ENCODE data around the gene AOPEP. TPM values are rescaled to one million over a fixed set of nuclear protein-coding genes. Genes with fewer than 3 reads are reported as not detected.

Gene AOPEP
- total RNA-seq, 1 donor from 2014 or later, result 75.3 TPM

GRCh38 chr9:94872083-94872833, 145.8 kb downstream of the AOPEP start:
- peak overlapping the region; percentile 73 for H3K27ac ChIP-seq (ENCODE audit: low read depth, low read length)
- no peak overlapping the region for H2AFZ ChIP-seq (ENCODE audit: low read depth, low read length)
- DNase-seq (ENCODE audit: low read depth) (no peak), FAIRE-seq (peak; percentile 37)
- no peaks in the 10 kb centered on the region for H4K20me1 ChIP-seq (ENCODE audit: insufficient read depth, low read length)
- H3K27me3 ChIP-seq (ENCODE audit: insufficient read depth, low read length), result no peaks in the 10 kb centered on the region
- peaks cover 61% of the 10 kb centered on the region for H3K4me1 ChIP-seq (ENCODE audit: insufficient read depth, low read length)
- Mint-ChIP-seq H3K27me3 (ENCODE audit: low read depth, unreplicated experiment) (no peaks in the 10 kb centered on the region), H3K4me3 (ENCODE audit: unreplicated experiment) (no peak overlapping the region), H3K27ac (ENCODE audit: unreplicated experiment) (no peak overlapping the region), H3K36me3 (ENCODE audit: low read depth, unreplicated experiment) (peaks cover 2% of the 10 kb centered on the region), H3K9me3 (ENCODE audit: unreplicated experiment) (no peaks in the 10 kb centered on the region), H3K4me1 (ENCODE audit: low read depth, unreplicated experiment) (peaks cover 57% of the 10 kb centered on the region)
- H3K9ac ChIP-seq (ENCODE audit: low read length), result peak overlapping the region; percentile 51
- no peak overlapping the region for H3K4me3 ChIP-seq (ENCODE audit: insufficient read depth, low read depth, low read length)
- H3K9me3 ChIP-seq (ENCODE audit: insufficient read depth, low read depth, low read length), result no peaks in the 10 kb centered on the region
- no peaks in the 10 kb centered on the region for H3K79me2 ChIP-seq (ENCODE audit: insufficient read depth, low read length)
- no peaks in the 10 kb centered on the region for H3K36me3 ChIP-seq (ENCODE audit: insufficient read depth, low read length)
- TF ChIP-seq, protein P1, sequence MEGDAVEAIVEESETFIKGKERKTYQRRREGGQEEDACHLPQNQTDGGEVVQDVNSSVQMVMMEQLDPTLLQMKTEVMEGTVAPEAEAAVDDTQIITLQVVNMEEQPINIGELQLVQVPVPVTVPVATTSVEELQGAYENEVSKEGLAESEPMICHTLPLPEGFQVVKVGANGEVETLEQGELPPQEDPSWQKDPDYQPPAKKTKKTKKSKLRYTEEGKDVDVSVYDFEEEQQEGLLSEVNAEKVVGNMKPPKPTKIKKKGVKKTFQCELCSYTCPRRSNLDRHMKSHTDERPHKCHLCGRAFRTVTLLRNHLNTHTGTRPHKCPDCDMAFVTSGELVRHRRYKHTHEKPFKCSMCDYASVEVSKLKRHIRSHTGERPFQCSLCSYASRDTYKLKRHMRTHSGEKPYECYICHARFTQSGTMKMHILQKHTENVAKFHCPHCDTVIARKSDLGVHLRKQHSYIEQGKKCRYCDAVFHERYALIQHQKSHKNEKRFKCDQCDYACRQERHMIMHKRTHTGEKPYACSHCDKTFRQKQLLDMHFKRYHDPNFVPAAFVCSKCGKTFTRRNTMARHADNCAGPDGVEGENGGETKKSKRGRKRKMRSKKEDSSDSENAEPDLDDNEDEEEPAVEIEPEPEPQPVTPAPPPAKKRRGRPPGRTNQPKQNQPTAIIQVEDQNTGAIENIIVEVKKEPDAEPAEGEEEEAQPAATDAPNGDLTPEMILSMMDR (IDR thresholded peaks at IDR 0.05; ENCODE audit: insufficient read depth, low read depth, low read length), result no peak
- TF ChIP-seq EZH2 (IDR thresholded peaks at IDR 0.05; ENCODE audit: insufficient read depth, low read length), result no peak
- H3K4me2 ChIP-seq (ENCODE audit: low read length), result peak overlapping the region; percentile 45

- Histone ChIP-seq H3K9ac (ENCODE audit: low read length) (peak overlapping the region; percentile 51), H3K9me3 (ENCODE audit: insufficient read depth, low read depth, low read length) (no peaks in the 10 kb centered on the region), H3K4me2 (ENCODE audit: low read length) (peak overlapping the region; percentile 45), H3K36me3 (ENCODE audit: insufficient read depth, low read length) (no peaks in the 10 kb centered on the region), H4K20me1 (ENCODE audit: insufficient read depth, low read length) (no peaks in the 10 kb centered on the region), H3K4me3 (ENCODE audit: insufficient read depth, low read depth, low read length) (no peak overlapping the region), H3K79me2 (ENCODE audit: insufficient read depth, low read length) (no peaks in the 10 kb centered on the region), H3K27me3 (ENCODE audit: insufficient read depth, low read length) (no peaks in the 10 kb centered on the region), H3K4me1 (ENCODE audit: insufficient read depth, low read length) (peaks cover 54% of the 10 kb centered on the region), H2AFZ (ENCODE audit: low read depth, low read length) (no peak overlapping the region), H3K27ac (ENCODE audit: low read depth, low read length) (peak overlapping the region; percentile 73)
- TF ChIP-seq, protein P1 (IDR thresholded peaks at IDR 0.05; ENCODE audit: insufficient read depth, low read depth, low read length), result no peak
- TF ChIP-seq EZH2 (IDR thresholded peaks at IDR 0.05; ENCODE audit: insufficient read depth, low read length), result no peak
- Mint-ChIP-seq H3K36me3 (ENCODE audit: low read depth, unreplicated experiment) (peaks cover 2% of the 10 kb centered on the region), H3K4me3 (ENCODE audit: unreplicated experiment) (no peak overlapping the region), H3K9me3 (ENCODE audit: unreplicated experiment) (no peaks in the 10 kb centered on the region), H3K27ac (ENCODE audit: unreplicated experiment) (peak overlapping the region; percentile 81), H3K4me1 (ENCODE audit: low read depth, unreplicated experiment) (peaks cover 50% of the 10 kb centered on the region), H3K27me3 (ENCODE audit: low read depth, unreplicated experiment) (no peaks in the 10 kb centered on the region)
- FAIRE-seq (no peak), DNase-seq (ENCODE audit: low read depth) (peak; percentile 94)
Measured at GRCh38 chr9:94872891-94873511, 146.5 kb downstream of the AOPEP start.

DNA sequence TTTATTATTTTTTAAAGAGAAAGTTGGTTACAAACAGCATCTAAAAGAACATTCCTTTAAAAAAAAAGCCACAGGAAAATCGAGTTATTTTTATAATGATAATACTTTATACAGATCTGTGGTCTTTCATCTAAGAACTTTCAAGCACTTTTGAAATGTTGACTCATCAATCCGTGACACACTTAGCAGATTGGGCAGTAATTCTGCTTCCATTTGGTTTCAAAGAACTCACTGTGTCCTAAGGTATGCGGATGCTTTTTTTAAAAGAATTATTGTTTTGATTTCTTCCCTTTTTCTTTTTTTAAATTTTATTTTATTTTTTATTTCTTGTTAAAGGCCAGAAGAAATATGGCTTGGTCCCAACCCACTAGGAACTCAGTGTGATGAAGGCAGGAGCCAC, 147.8 kb downstream of the AOPEP start:
- H3K4me2 ChIP-seq (ENCODE audit: low read length), result no peak overlapping the region

More for the DNA sequence above, 147.8 kb downstream of the AOPEP start:
- Mint-ChIP-seq H3K27me3 (ENCODE audit: low read depth, unreplicated experiment) (no peaks in the 10 kb centered on the region), H3K4me1 (ENCODE audit: low read depth, unreplicated experiment) (peaks cover 50% of the 10 kb centered on the region), H3K36me3 (ENCODE audit: low read depth, unreplicated experiment) (peaks cover 2% of the 10 kb centered on the region), H3K9me3 (ENCODE audit: unreplicated experiment) (no peaks in the 10 kb centered on the region), H3K4me3 (ENCODE audit: unreplicated experiment) (no peak overlapping the region), H3K27ac (ENCODE audit: unreplicated experiment) (no peak overlapping the region)
- H3K4me1 ChIP-seq (ENCODE audit: insufficient read depth, low read length), result peaks cover 48% of the 10 kb centered on the region
- no peaks in the 10 kb centered on the region for H4K20me1 ChIP-seq (ENCODE audit: insufficient read depth, low read length)
- H3K27ac ChIP-seq (ENCODE audit: low read depth, low read length), result peak overlapping the region; percentile 73
- H3K79me2 ChIP-seq (ENCODE audit: insufficient read depth, low read length), result no peaks in the 10 kb centered on the region
- FAIRE-seq (no peak), DNase-seq (ENCODE audit: low read depth) (peak; percentile 94)
- no peak for TF ChIP-seq EZH2 (IDR thresholded peaks at IDR 0.05; ENCODE audit: insufficient read depth, low read length)
- TF ChIP-seq, protein P1 (IDR thresholded peaks at IDR 0.05; ENCODE audit: insufficient read depth, low read depth, low read length), result no peak
- no peaks in the 10 kb centered on the region for H3K36me3 ChIP-seq (ENCODE audit: insufficient read depth, low read length)
- H3K27me3 ChIP-seq (ENCODE audit: insufficient read depth, low read length), result no peaks in the 10 kb centered on the region
- H2AFZ ChIP-seq (ENCODE audit: low read depth, low read length), result no peak overlapping the region
- H3K4me3 ChIP-seq (ENCODE audit: insufficient read depth, low read depth, low read length), result no peak overlapping the region
- no peak overlapping the region for H3K9ac ChIP-seq (ENCODE audit: low read length)
- no peaks in the 10 kb centered on the region for H3K9me3 ChIP-seq (ENCODE audit: insufficient read depth, low read depth, low read length)

Measured in astrocyte (in vitro differentiated cells and primary cell).